DMS 273 (cell line): ENCODE measurements around the gene THADA.
"Not testable (repeated sequence)": the region's sequence is repeated elsewhere in the genome, so short reads cannot be mapped to it uniquely, and the experiment has no call there.

Experiments used
- DNase-seq: peaks from one replicate; lab custom pipeline; 2025; ENCODE audit not compliant: unreplicated experiment; lab: John Stamatoyannopoulos, UW

THADA gene

DNA sequence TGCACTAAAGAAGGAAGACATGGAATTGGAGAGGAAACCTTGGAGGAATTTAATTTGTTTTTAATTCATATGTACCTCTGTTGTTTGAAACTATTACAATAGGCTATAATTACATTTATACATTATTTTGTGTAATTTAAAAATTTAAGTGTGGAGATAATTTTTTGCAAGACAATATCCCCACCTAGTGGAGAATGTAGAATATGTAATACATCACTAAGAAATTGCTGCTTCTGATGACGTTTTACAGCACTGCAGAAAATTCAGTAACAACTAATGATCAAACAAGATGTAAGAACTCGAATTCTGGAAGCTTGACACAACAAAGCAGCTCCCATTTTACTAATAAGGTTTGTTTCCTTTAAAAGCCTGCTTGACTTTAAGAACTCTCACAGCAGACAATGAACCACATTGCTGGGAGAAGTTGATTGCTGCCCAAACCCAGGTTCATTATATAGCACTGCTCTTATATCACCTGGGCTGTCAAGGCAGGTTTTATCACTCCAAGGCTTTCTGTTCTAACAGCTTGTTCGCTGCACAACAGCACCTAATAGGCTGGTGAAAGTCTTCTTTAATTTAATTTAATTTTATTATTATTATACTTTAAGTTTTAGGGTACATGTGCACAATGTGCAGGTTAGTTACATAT, 53.4 kb downstream of the THADA start:
- peak; percentile 69 for DNase-seq

DNA sequence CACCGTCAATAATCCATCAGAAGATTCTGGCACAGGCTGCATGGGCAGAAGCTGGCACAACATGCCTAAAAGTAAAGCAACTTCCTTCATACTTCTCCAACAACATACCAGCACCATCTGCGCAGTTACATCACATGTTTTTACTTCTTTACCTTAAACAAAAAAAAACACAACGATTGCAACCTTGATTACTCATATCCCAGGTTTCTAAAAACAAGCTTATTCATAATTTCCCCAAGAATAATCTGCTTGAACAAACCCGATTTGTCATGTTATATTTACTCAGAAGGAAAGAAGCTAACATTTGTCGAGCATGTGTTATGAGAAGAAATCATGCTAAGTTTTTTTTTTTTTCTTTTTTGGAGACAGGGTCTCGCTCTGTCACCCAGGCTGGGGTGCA, 54.7 kb downstream of the THADA start:
- peak; percentile 25 for DNase-seq

DNA sequence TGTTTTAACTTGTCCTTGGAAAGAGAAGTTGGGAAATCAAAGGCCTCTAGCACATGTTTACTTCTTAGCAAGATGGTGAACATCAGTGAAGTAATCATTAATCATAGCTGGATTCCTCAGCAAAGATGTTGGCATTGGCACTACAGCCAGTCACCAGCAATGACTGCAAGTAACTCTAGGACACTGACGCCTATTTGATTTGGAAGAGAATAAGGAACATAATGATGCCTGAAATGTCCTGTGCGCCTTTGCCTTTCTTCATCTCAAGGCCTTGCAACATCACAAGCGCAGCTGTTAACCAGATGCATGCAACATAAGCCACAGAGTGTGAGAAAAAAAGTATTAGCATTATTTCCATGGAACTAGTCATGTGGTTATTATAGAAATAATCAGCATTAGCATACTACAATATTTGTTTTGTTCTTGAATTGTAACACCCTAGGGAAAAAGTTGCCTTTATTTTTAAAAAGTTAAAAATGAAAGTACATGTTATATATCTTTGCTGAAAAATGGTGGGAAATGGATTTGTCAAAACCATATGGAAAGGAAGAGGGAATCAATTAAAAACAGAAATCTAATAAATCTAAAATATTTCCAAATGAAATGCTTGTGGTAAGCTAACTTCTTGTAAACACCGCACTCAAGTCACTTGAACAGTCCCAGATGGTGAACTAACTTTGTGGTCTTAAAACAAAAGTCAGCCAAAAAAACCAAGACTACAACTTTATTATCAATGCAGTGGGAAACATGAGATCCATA, 55.6 kb downstream of the THADA start:
- peak; percentile 33 for DNase-seq

DNA sequence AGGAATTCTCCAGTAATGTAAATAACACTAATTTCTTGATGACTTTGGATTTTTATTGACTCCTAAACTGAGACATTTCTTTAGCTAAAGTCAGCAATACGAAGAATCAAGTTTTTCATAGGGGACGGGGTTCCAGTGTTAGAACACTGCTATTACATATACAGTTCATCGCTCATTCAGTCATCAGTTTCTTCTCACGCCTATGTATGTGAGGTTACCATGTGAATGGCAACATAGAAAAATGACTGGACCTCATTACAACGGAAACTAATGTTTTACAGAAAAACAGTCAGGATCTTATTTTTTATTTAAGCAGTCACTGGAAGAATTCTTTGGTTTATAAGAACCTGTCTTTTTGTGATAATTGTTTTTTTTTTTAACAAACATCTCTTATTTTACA, 56.4 kb downstream of the THADA start:
- no peak for DNase-seq

DNA sequence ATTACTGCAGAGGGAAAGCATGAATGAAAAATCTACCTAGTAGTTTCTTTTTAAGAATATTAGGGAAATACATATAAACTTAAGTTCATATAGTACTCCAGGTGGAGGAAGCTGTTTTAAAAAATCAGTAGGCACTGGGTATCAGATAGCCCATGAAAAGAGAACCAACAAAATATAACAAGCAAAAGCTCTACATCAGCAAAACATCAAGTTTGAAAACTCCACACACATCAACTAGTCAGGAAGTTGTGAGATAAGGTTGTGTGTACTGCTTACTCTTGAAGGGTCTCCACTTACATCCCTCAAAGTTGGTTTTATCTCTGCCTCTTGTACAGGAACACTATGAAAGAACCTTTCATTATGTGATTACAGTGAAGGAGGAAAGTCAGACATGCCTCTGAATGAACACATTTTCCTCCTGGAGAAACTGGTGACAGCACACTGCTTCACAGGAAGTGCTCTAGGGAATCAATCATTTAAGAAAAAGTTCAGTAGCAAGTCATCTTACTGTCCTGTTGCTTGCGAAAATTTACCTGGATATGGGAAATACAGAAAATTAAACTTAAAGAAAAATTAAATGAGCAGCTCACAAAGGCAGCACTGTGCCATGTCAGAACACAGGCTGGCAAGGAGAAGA, 57.7 kb downstream of the THADA start:
- DNase-seq: no peak

DNA sequence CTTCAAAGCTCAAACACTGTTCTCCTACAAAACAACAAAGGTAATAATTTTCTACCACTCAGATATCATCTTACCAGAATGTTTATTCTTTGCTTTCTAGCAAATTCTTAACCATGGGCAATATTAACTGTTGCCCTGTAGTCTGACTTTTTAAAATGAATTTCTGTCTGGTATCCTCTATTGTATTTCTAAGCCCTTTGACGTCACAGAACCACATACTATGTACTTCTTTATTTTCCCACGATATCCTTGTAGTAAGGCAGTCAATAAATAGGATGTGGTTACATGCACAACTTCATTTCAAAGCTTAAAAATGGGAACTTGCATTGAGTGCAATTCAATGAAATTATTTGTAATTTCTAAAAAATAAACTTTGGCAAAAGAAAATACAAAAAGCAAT, 58.7 kb downstream of the THADA start:
- no peak for DNase-seq

DNA sequence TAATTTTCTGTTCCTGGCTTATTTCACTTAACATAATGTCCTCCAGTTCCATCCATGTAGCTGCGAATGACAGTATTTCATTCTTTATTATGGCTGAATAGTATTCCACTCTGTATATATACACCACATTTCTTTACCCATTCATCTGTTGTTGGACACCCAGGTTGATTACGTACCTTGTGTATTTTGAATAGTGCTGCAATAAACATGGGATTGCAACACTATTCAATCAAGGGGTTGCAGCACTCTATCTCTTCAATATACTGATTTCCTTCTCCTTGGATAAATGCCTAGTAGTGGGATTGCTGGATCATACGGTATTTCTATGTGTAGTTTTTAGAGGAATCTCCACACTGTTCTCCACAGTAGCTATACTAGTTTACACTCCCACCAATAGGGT, 61.3 kb downstream of the THADA start:
- DNase-seq: no peak

DNA sequence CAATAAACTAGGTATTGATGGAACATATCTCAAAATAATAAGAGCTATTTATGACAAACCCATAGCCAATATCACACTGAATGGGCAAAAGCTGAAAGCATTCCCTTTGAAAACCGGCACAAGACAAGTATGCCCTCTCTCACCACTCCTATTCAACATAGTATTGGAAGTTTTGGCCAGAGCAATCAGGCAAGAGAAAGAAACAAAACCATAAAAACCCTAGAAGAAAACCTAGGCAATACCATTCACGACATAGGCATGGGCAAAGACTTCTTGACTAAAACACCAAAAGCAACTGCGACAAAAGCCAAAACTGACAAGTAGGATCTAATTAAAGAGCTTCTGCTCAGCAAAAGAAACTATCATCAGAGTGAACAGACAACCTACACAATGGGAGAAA, 63.3 kb downstream of the THADA start:
- DNase-seq: not testable (repeated sequence)

DNA sequence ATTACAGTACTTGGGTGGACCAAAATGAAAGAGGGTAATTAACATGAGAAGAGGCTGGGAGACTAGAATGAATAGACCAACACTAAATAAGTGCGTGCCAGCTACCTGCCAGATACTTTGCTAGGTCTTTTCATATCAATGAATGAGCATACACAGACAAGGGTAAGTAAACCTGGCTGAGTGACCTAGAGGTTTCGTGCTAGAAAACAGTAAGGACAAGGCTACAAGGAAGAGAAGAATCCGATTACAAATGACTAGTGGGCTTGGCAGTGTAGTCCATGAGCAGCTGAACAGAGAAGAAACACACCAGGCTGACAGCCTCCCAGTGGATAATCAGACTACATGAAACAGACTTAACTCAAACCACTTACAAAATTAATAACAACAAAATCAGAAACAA, 64.6 kb downstream of the THADA start:
- no peak for DNase-seq

DNA sequence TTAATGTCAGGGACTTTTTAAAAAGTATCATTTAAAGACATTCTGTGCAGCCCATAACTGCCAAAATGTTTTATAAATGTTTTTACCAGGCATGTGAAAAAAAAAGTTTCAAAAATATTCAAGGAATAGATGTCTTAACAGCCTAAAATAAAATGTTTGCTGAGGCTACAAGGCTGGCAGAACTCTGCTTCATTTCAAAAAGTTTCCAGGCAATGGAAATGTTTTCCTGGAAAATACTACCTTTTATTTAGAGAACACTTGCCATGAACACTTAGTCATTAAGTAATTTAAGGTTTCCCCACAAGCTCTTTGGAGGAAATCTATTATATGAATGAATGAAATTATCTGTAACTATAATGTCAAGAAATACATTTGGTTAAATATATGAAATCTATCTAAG, 68.8 kb downstream of the THADA start:
- no peak for DNase-seq

DNA sequence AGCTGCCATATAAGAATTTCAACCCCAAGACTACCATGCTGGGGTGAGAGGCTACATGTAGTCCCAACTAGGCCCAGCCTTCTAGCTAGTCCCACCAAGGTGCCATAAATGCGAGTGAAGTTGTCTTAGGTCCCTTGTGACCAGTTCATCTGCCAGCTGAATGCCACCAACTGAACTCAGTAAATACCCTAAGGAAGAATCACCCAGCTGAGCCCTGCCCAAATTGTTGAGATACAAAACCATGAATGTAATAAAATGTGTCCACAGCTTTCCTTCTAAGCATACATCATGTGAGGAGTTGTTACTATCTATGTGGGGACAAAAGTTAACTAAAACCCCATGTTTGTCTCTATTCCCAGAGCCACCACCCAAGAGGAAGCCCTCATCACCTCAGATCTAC, 70.3 kb downstream of the THADA start:
- no peak for DNase-seq

DNA sequence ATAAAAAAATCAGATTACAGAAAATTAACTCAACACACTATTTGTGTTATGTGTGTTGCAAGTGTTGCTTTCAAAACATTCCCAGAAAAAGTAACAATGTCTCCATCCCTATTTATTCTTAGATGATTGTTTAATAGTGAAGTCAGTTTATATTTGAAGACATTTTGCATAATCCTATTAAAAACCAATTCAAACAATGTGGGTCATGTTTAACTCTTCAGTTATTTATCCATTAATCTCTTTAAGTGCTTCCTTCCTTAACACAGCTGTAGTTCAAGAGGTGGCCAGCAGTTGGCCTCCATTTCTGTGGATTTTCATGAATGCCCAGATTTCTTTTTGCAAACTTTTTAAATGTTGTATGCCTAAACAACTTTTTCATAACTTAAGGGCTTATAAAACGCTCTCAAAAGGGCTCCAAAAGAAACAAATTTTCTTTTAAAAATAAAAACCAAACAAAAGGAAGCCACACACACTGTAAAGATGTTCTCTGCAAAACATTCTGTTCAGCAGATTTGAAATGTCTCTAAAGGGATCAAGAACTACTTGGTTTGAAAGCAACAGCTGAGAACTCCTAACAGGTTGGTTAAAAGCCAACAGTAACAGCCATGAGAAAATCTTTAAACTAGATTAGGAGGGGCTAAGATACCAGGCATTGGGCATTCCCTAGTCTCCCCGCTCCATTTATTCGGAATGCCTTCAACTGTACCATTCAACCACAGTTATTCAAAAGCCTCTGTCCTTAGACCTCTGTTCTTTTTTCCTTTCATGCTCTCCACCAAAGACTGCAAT, 71.5 kb downstream of the THADA start:
- peak; percentile 7 for DNase-seq

DNA sequence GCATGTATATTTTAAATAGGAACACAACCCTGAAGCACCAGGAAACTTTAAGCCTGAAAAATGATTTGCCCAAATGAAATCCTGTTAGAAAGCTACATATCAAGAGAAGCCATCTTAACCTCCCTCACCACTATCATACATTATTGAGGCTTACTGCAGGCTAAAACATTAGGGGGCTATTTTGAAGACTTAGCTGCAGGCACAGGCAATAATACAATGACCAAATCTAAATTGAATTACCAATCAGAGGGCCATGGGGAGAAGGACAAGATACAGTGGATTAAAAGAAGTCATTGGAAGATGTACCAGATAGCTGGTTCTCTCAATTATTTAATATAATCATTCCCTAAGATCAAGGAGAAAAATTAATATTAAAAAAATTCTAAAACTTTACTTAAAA, 73.7 kb downstream of the THADA start:
- DNase-seq: no peak

DNA sequence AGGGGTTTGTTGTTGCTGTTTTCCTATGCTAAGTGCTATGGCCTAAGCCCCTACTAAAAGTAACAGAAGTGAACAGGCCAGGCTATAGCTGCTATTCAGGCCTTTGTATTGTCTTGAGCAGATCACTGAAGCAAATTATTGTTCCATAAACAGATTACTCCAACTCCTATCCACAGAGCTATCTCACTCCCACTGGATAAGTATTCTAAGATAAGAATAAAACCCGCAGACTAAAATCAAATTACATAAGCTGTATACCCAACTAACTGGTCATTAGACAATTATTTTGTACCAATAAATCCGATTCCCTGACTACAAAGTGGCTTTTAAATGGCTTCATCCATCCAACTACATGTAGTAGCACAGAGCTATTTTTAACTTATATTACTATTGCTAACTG, 74.3 kb downstream of the THADA start:
- DNase-seq: no peak

DNA sequence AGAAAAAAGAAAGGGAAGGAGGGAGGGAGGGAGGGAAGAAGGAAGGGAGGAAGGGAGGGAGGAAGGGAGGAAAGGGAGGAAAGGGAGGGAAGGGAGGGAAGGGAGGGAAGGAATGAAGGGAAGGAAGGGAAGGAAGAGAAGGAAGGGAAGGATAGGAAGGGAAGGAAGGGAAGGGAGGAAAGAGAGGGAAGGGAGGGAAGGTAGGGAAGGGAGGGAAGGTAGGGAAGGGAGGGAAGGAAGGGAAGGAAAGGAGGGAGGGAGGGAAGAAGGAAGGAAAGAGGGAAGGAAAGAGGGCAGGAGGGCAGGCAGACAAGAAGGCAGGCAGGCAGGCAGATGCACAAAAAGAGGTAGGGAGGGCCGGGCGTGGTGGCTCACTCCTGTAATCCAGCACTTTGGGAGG, 74.9 kb downstream of the THADA start:
- DNase-seq: no peak

DNA sequence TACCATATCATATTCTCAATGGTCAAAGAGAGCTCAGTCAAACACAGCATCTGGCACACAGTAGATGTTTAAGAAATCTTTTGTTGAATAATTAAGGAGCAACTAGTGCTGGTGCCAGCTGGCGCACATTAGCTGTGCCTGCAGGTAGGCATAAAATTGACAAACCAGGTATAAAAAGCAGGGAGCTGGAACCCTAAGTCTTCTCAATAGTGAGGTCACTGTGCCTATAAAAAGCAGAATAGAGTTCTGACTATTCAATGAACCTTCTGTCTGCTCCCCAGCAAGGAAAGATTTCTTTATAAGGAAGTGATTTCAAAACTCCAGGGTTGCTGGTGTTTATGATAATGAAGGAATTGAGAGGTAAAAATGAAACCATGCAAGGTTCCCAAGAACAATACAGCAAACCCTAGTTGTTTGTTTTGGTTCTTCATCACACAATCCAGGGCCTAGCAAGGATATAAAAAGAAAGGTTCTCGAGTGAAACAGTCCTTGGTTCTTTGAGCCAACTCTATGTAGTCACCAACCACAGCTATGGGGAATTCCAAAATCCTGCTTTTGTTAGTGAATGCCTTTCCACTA, 76.1 kb downstream of the THADA start:
- DNase-seq: peak; percentile 62

DNA sequence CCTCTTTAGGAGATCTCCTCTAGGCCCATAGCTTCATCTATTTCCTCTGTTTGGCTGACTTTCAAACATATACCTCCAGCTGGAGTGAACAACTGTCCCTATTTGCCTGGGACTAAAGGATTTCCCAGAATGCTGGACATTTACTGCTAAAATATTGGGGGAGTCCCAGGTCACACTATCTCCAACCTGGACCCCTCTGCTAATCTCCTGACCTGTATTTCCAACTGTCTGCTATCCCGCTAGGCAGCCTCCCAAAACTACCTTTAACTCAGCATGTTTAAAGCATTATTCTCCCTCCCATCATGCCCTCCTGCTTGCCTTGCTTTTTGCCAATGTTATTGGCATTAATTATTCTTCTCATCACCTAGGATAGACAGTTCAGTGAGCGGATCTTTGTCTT, 77.1 kb downstream of the THADA start:
- DNase-seq: peak; percentile 8

DNA sequence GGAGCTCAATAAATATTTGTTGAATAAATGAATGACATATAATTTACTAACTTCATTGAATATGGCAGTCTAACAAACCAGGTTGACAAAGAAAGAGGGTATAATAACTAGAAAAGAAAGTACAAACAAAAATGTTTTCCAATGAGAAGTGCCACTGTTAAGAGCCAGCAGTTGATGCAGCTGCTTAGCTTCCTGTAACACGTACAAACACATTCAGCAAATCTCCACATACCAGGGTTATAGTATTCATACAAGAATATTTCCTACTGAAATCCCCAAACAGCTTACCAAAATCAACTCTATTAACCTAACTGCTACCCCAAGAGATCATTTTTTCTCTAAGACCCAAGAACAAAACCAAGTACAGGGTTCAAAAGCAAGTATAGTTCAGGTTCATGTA, 77.7 kb downstream of the THADA start:
- no peak for DNase-seq

DNA sequence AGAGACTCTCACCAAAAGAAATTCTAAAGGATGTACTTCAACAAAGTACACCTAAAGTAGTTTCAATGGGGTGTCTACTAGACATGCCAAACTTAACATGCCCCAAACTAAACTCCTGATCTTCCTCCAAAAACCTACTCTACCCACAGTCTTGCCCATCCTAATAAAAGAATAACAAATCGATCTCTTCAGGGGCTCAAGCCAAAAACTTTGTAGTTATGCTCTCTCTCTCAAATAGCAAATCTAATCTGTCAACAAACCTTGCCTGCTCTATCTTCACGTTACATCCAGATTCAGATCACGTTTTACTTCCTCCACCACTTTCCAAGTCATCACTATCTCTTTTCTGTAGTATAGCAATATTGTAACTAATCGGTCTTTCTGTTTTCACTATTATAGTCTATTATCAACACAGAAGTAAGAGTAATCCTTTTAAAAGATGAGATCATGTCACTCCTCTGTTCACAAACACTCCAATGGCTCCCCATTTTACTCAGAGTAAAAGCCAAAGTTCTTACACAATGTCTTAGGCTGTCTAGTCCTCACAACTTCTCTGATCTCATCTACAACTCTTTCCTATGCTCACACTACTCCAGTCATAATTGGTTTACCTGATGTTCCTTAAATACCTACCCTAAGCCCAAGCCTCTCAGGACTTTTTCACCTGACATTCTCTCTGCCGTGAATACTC, 79.9 kb downstream of the THADA start:
- DNase-seq: no peak

DNA sequence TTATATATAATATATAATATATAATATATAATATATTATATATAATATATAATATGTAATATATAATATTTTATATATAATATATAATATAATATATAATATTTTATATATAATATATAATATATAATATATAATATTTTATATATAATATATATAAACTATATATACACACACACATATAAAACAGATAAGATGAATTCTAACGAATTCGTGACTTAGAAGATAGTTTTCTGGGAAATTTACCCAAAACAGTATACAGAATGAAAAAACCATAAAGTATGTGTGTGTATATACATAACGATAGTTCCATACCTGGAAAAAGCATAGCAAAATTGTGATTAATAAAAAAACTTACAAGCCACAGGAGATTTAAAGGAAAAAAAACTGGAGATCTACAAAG, 80.6 kb downstream of the THADA start:
- DNase-seq: no peak

DNA sequence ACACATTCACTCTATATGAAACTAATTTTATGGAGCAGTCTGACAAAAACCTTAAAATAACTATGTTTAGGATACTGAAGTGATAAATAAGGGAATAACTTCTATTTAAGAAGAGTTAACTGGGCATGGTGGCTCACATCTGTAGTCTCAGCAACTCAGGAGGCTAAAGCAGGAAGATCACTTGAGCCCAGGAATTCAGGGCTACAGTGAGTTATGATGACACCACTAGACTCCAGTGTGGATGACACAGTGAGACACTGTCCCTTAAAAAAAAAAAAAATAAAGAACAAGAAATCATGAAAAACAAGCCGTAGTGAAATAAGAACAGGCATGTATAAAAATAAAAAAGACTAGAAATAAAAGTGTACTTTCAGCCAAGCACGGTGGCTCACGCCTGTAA, 82.0 kb downstream of the THADA start:
- no peak for DNase-seq
